Fibroblast of lung (primary cell): ENCODE measurements around the gene RAB6A. TPM values are rescaled to one million over a fixed set of nuclear protein-coding genes. Genes with fewer than 3 reads are reported as not detected.
A peak's percentile ranks its signal among the peaks of the same experiment; 100 is the strongest.
"Not testable (repeated sequence)": the region's sequence is repeated elsewhere in the genome, so short reads cannot be mapped to it uniquely, and the experiment has no call there.

ENCODE experiments used
- DNase-seq, 2 donors: peaks; one replicate each; pipeline versions ENCODE4 v3.0.0 to v3.0.0-alpha.2; 2010; ENCODE audit warnings: low read depth in 2 of 2
- H2AFZ ChIP-seq: 2 replicates; pipeline ENCODE4 v1.5.1; 2012; ENCODE audit warnings: low read length, control low read depth, inconsistent platforms
- H3K27ac ChIP-seq: 2 replicates; pipeline ENCODE4 v1.5.1; 2011; ENCODE audit warnings: low read length, control low read depth; ENCODE audit not compliant: insufficient read depth
- H3K27me3 ChIP-seq: 2 replicates; pipeline ENCODE4 v1.5.1; 2011; ENCODE audit warnings: mild to moderate bottlenecking, low read length; ENCODE audit not compliant: control insufficient read depth, insufficient read depth
- H3K36me3 ChIP-seq: 2 replicates; pipeline ENCODE4 v1.5.1; 2011; ENCODE audit warnings: low read length; ENCODE audit not compliant: control insufficient read depth, insufficient read depth
- H3K4me1 ChIP-seq: 2 replicates; pipeline ENCODE4 v1.5.1; 2011; ENCODE audit warnings: low read length; ENCODE audit not compliant: control insufficient read depth, insufficient read depth; ENCODE audit errors: extremely low read depth
- H3K4me2 ChIP-seq: 2 replicates; pipeline ENCODE4 v1.5.1; 2011; ENCODE audit warnings: low read length, control low read depth; ENCODE audit not compliant: insufficient read depth; ENCODE audit errors: extremely low read depth
- H3K4me3 ChIP-seq, 4 experiments: fragments of 200-600 bp in 1 of 4; sonication (generic) in 1 of 4; replicated peaks in 1 of 4; 2 replicates each; pipeline ENCODE4 v1.5.1; 2011 to 2016; ENCODE audit warnings: low read length in 4 of 4, low read depth in 3 of 4, mild to moderate bottlenecking in 3 of 4, control low read depth in 2 of 4, inconsistent platforms in 1 of 4, mixed read lengths in 1 of 4; ENCODE audit not compliant: insufficient read depth in 1 of 4; ENCODE audit errors: control extremely low read depth in 1 of 4
- H3K79me2 ChIP-seq: 2 replicates; pipeline ENCODE4 v1.5.1; 2012; ENCODE audit warnings: mild to moderate bottlenecking, low read length, inconsistent platforms; ENCODE audit not compliant: control insufficient read depth, insufficient read depth
- H3K9ac ChIP-seq: 2 replicates; pipeline ENCODE4 v1.5.1; 2011; ENCODE audit warnings: mild to moderate bottlenecking, low read length, control low read depth; ENCODE audit not compliant: insufficient read depth
- H3K9me3 ChIP-seq: 2 replicates; pipeline ENCODE4 v1.5.1; 2012; ENCODE audit warnings: low read depth, low read length; ENCODE audit not compliant: control insufficient read depth, insufficient read depth
- H4K20me1 ChIP-seq: 2 replicates; pipeline ENCODE4 v1.5.1; 2011; ENCODE audit warnings: low read length; ENCODE audit not compliant: control insufficient read depth, insufficient read depth; ENCODE audit errors: extremely low read depth
- CTCF ChIP-seq, 2 donors: IDR thresholded peaks in 1 of 2; conservative IDR thresholded peaks in 1 of 2; 1 replicate in 1 of 2; 2 replicates in 1 of 2; pipeline ENCODE4 v1.5.1; 2011 to 2012; ENCODE audit warnings: low read length in 2 of 2, control low read depth in 1 of 2, inconsistent platforms in 1 of 2, low read depth in 1 of 2, mild to moderate bottlenecking in 1 of 2
- EZH2 ChIP-seq: IDR thresholded peaks from 2 replicates; pipeline ENCODE4 v1.5.1; 2012; ENCODE audit warnings: low read length, control low read depth, mild to moderate bottlenecking; ENCODE audit errors: missing control alignments
- polyA plus RNA-seq, 2 donors: library from polyadenylated mRNA; depleted of rRNA in 1 of 2; stranded (reverse) in 1 of 2; unstranded in 1 of 2; fragments of >200 nt; gene quantifications; 2 replicates each; pipeline ENCODE4 v1.2.1, GENCODE V29; 2011 to 2012; ENCODE audit warnings: missing spikeins in 1 of 2
- total RNA-seq: library from RNA; depleted of rRNA; stranded (reverse); fragments of >200 nt; gene quantifications from 2 replicates; pipeline ENCODE4 v1.2.1, GENCODE V29; 2014

RAB6A gene
- total and polyA plus RNA-seq, 2 donors (not counting 1 experiment from before 2014, with no cell fraction given), result 103 to 255 TPM

- H3K4me2 ChIP-seq, result peak overlapping the region; percentile 46
- peak overlapping the region; percentile 19 for H2AFZ ChIP-seq
- H3K4me3 ChIP-seq, result no peak overlapping the region
- H3K27me3 ChIP-seq, result no peaks in the 10 kb centered on the region
- no peaks in the 10 kb centered on the region for H3K79me2 ChIP-seq
- H3K4me1 ChIP-seq, result no peaks in the 10 kb centered on the region
- DNase-seq, result no peak
- no peaks in the 10 kb centered on the region for H3K9me3 ChIP-seq
- TF ChIP-seq EZH2, result no peak
- TF ChIP-seq CTCF (conservative IDR thresholded peaks at IDR 0.05 in 1 of 2, IDR thresholded peaks at IDR 0.05 in 1 of 2; ENCODE audit: low read depth in 1 of 2, low read length in 2 of 2), result no peak
- no peak overlapping the region for H3K9ac ChIP-seq
- no peaks in the 10 kb centered on the region for H3K36me3 ChIP-seq
- no peak overlapping the region for H3K27ac ChIP-seq
- H4K20me1 ChIP-seq, result no peaks in the 10 kb centered on the region
Observed at GRCh38 chr11:73789279-73789670, 28.4 kb upstream of the RAB6A start.

GRCh38 chr11:73787643-73788558 is 27.0 kb upstream of the RAB6A start, which contains the start of gene MRPL48:
Gene MRPL48, plus strand, starts transcription at chr11:73787874. Its CDS starts 98 bp downstream, at chr11:73787972.
- H4K20me1 ChIP-seq, result no peaks in the 10 kb centered on the region
- no peak for TF ChIP-seq EZH2
- no peak for TF ChIP-seq CTCF (conservative IDR thresholded peaks at IDR 0.05 in 1 of 2, IDR thresholded peaks at IDR 0.05 in 1 of 2; ENCODE audit: low read depth in 1 of 2, low read length in 2 of 2)

GRCh38 chr11:73787051-73787642 is 26.3 kb upstream of the RAB6A start:
- no peaks in the 10 kb centered on the region for H4K20me1 ChIP-seq
- H2AFZ ChIP-seq, result peak overlapping the region; percentile 100
- H3K4me2 ChIP-seq, result peak overlapping the region; percentile 86
- H3K36me3 ChIP-seq, result no peaks in the 10 kb centered on the region
- TF ChIP-seq CTCF (conservative IDR thresholded peaks at IDR 0.05 in 1 of 2, IDR thresholded peaks at IDR 0.05 in 1 of 2; ENCODE audit: low read depth in 1 of 2, low read length in 2 of 2) (no peak), EZH2 (no peak)
- peak overlapping the region; percentile 77 to 90 (median 88) for H3K4me3 ChIP-seq
- no peaks in the 10 kb centered on the region for H3K9me3 ChIP-seq
- no peaks in the 10 kb centered on the region for H3K27me3 ChIP-seq
- H3K9ac ChIP-seq, result peak overlapping the region; percentile 71
- no peaks in the 10 kb centered on the region for H3K4me1 ChIP-seq
- no peak for DNase-seq
- no peaks in the 10 kb centered on the region for H3K79me2 ChIP-seq
- peak overlapping the region; percentile 92 for H3K27ac ChIP-seq

More at GRCh38 chr11:73787643-73788558, 27.0 kb upstream of the RAB6A start, which contains the start of gene MRPL48:
- peak; percentile 94 to 95 for DNase-seq
- H3K4me3 ChIP-seq, result peak within 1 kb of the TSS; percentile 77 to 90 (median 88)
- no peaks in the 10 kb centered on the region for H3K9me3 ChIP-seq
- H2AFZ ChIP-seq, result peak within 1 kb of the TSS; percentile 100
- no peaks in the 10 kb centered on the region for H3K27me3 ChIP-seq
- H3K79me2 ChIP-seq, result no peaks in the 10 kb centered on the region
- peak within 1 kb of the TSS; percentile 92 for H3K27ac ChIP-seq
- no peaks in the 10 kb centered on the region for H3K36me3 ChIP-seq
- peak within 1 kb of the TSS; percentile 86 for H3K4me2 ChIP-seq
- peak within 1 kb of the TSS; percentile 71 for H3K9ac ChIP-seq
- H3K4me1 ChIP-seq, result no peaks in the 10 kb centered on the region

- not testable (repeated sequence) for H3K27ac ChIP-seq, H3K4me2 ChIP-seq, DNase-seq, H3K4me3 ChIP-seq, H3K9ac ChIP-seq, H3K79me2 ChIP-seq, H3K36me3 ChIP-seq, H3K4me1 ChIP-seq, H2AFZ ChIP-seq, H4K20me1 ChIP-seq, H3K9me3 ChIP-seq, H3K27me3 ChIP-seq
Observed at GRCh38 chr11:73785467-73785866, 24.6 kb upstream of the RAB6A start.
